Lower leg skin (tissue), 4 donors: ENCODE results near the gene ITM2C. TPM values are rescaled to one million over a fixed set of nuclear protein-coding genes. Genes with fewer than 3 reads are reported as not detected.

Experiments used
- DNase-seq, 2 donors: peaks; one replicate each; pipeline ENCODE4 v3.0.0-alpha.2; 2019; ENCODE audit warnings: low spot score in 2 of 2
- H3K4me3 ChIP-seq: fragments of 200-600 bp; sonication (generic); 2 replicates; pipeline ENCODE4 v1.5.1; 2017; ENCODE audit warnings: mild to moderate bottlenecking, low read depth; ENCODE audit not compliant: poor library complexity, severe bottlenecking
- CTCF ChIP-seq, 3 donors: fragments of 450-650 bp; IDR thresholded peaks; one replicate each; pipeline ENCODE4 v1.5.1; 2016; ENCODE audit warnings: antibody characterized with exemption in 3 of 3, mild to moderate bottlenecking in 3 of 3, moderate library complexity in 2 of 3
- POLR2A ChIP-seq, 2 donors: fragments of 450-650 bp; IDR thresholded peaks; one replicate each; pipeline ENCODE4 v1.6.1; 2016 to 2017; ENCODE audit warnings: antibody characterized with exemption in 2 of 2, mild to moderate bottlenecking in 1 of 2, moderate library complexity in 1 of 2
- WGBS, 2 donors: methylation state at CpG; one replicate each; pipeline ENCODE4 v1.1.5; 2018; 5-methylcytosine and 5-hydroxymethylcytosine counted together
- intact Hi-C: fragments of 100-400 bp; cut with DNase I; formaldehyde crosslinking; loops from one replicate; pipeline ENCODE4 v1.15.0; 2023; ENCODE audit warnings: low total_unique reads
- total RNA-seq, 4 donors: library from RNA; depleted of rRNA; stranded (reverse); fragments of >200 nt; gene quantifications; one replicate each; pipeline ENCODE4 v1.1.0, GENCODE V29; 2016

ITM2C gene
- total RNA-seq, 4 donors from 2014 or later, result 12.3 to 19.1 (median 14.0) TPM

GRCh38 chr2:230888824-230889400, 24.2 kb downstream of the ITM2C start:
- no peak overlapping the region for H3K4me3 ChIP-seq
- DNase-seq, result no peak
- intact Hi-C loops, result no loop called here
- TF ChIP-seq POLR2A (IDR thresholded peaks at IDR 0.05), result no peak
- no peak for TF ChIP-seq CTCF (IDR thresholded peaks at IDR 0.05)
- 86 to 93% methylated on average over 14 of the region's 14 CpGs for WGBS, 2 donors

DNA sequence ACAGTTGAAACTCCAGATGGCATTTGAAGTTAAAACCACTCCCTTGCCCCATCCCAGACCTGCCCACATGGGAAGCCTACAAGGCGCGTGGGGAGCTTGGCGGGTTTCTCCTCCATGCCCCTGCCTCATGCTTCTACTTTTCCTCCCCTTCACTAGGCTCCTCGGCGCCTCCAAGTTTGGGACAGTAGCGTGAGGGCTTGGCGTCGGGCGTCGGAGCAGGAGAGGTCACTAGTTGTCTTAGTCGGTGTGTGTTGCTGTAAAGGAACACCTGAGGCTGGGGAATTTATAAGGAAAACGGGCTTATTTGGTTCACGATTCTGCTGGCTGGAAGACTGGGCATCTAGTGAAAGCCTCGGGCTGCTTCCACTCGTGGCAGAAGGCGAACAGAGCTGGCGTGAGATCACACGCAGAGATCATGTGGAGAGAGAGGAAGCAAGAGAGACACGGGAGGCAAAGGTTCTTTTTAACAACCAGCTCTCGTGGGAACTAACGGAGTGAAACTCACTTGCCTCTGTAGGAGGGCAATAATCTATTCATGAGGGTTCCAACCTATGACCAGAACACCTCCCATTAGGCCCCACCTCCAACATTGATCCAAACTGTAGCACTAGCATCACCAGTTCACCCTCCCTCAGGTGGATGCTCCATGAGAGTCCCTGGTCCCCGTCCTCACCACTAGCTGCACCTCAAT, 25.3 kb downstream of the ITM2C start:
- intact Hi-C loops, result no loop called here
- DNase-seq, result no peak
- WGBS, 2 donors, result 78% methylated on average over 22 of the region's 22 CpGs
- no peak overlapping the region for H3K4me3 ChIP-seq
- TF ChIP-seq CTCF (IDR thresholded peaks at IDR 0.05) (no peak), POLR2A (IDR thresholded peaks at IDR 0.05) (no peak)

DNA sequence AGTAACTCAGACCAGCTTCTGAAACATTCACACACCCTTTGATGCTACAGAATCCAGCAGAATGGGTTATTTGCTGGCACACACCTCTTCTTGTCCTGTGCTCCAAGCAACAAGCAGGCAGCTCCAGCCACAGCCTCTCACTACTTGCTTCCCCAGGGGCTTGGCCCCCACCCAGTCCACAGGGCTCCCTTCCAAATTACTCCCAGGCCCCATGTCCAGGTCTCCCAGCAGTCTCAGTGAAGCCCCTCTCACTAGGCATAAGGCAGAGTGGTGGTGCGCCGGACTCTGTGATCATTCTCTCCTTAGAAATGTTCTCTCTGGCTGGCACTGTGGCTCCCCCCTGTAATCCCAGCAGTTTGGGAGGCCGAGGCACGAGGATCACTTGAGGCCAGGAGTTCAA, 25.9 kb downstream of the ITM2C start:
- WGBS, 2 donors, result 87 to 92% methylated on average over 4 of the region's 4 CpGs
- TF ChIP-seq CTCF (IDR thresholded peaks at IDR 0.05) (no peak), POLR2A (IDR thresholded peaks at IDR 0.05) (no peak)
- H3K4me3 ChIP-seq, result no peak overlapping the region
- no peak for DNase-seq
- intact Hi-C loops, result no loop called here

DNA sequence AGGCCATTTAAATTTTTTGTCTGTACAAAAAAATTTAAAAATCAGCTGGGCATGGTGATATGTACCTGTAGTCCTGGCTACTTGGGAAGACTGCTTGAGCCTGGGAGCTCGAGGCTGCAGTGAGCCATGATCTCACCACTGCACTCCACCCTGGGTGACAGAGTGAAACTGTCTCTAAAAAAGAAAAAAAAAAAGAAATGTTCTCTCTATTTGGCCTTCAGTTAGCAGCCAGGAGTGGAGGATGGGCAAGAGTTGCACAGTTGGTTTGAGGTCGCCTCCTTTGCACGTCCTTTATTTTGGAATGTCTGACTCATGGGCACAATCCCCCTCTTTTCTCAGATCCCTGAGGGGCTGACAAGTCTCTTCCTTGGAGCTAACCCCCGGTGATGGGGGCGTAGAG, 26.3 kb downstream of the ITM2C start:
- no peak for DNase-seq
- WGBS, 2 donors, result 23 to 31% methylated on average over 5 of the region's 5 CpGs
- TF ChIP-seq POLR2A (IDR thresholded peaks at IDR 0.05) (no peak), CTCF (IDR thresholded peaks at IDR 0.05) (no peak)
- intact Hi-C loops, result no loop called here
- H3K4me3 ChIP-seq, result no peak overlapping the region

- intact Hi-C loops, result no loop called here
- 62 to 63% methylated on average over 6 of the region's 6 CpGs for WGBS, 2 donors
- no peak for TF ChIP-seq CTCF (IDR thresholded peaks at IDR 0.05)
Observed at GRCh38 chr2:230891509-230891908, 26.8 kb downstream of the ITM2C start.

GRCh38 chr2:230893338-230893737, 28.6 kb downstream of the ITM2C start:
- no peak for TF ChIP-seq CTCF (IDR thresholded peaks at IDR 0.05)
- no peak for TF ChIP-seq POLR2A (IDR thresholded peaks at IDR 0.05)
- 50 to 51% methylated on average over 6 of the region's 6 CpGs for WGBS, 2 donors
- DNase-seq, result no peak
- intact Hi-C loops, result no loop called here
- H3K4me3 ChIP-seq, result no peak overlapping the region

More at GRCh38 chr2:230891509-230891908, 26.8 kb downstream of the ITM2C start:
- H3K4me3 ChIP-seq, result no peak overlapping the region
- DNase-seq, result no peak
